ENCODE data around the gene HSPA12A. TPM values are rescaled to one million over a fixed set of nuclear protein-coding genes. Genes with fewer than 3 reads are reported as not detected.

Gene HSPA12A
- total and polyA plus RNA-seq, 9 of the 15 experiments (the other 6 are each of a cell fraction or from before 2014, with no cell fraction given) = 0.01 to 0.18 (median 0.04) TPM; not detected in 4

DNA sequence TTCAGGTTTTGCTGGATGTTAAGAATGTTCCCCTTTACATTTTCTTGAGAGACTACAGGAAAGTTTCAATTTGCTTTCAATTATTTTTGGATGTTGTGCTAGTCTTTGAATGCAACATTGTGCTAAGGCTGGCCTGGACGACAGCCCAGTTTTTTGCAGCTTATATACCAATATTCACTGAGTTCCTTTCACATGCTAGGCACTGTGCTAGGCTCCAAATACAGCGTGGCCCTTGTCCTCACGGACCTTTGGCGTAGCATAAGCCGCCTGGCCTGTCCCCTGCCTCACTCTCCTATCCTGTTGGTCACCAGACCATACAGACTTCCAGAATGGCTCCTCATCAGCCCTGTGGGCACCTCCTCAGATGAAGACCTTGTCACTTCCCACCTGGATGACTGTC, 19.5 kb upstream of the HSPA12A start:
- Histone ChIP-seq H3K27ac (ENCODE audit: extremely low read depth, low read depth, low read length) (no peak overlapping the region), H3K79me2 (ENCODE audit: control insufficient read depth, insufficient read depth, low read length) (no peaks in the 10 kb centered on the region), H2AFZ (ENCODE audit: low read depth, low read length) (no peak overlapping the region), H3K9ac (ENCODE audit: insufficient read depth in 1 of 2, low read depth in 2 of 2, low read length in 2 of 2) (no peak overlapping the region), H3K4me2 (ENCODE audit: insufficient read depth, low read length) (no peak overlapping the region), H3K9me1 (ENCODE audit: control insufficient read depth, insufficient read depth, low read length) (no peaks in the 10 kb centered on the region), H3K27me3 (ENCODE audit: control insufficient read depth in 2 of 2, insufficient read depth in 2 of 2, low read length in 2 of 2) (peaks cover 0 to 4% of the 10 kb centered on the region in 2 experiments; a peak in 1 of 5 replicates), H3K4me3 (no peak overlapping the region), H3K36me3 (ENCODE audit: control insufficient read depth, insufficient read depth, low read length) (no peaks in the 10 kb centered on the region), H3K4me1 (replicated peaks in 1 of 2; ENCODE audit: control insufficient read depth in 2 of 2, insufficient read depth in 2 of 2, low read length in 2 of 2) (no peaks in the 10 kb centered on the region), H3K9me3 (replicated peaks; ENCODE audit: control insufficient read depth, insufficient read depth, low read depth, low read length) (no peaks in the 10 kb centered on the region), H4K20me1 (replicated peaks; ENCODE audit: control insufficient read depth, insufficient read depth, low read length) (no peaks in the 10 kb centered on the region)
- ChIA-PET CTCF (ENCODE audit: low intra/inter-chr PET ratio) (no interaction called here), POLR2A (no interaction called here)
- no TSS peak for BruUV-seq (replicated peaks)
- no peak for TF ChIP-seq POLR2B (IDR thresholded peaks at IDR 0.05; ENCODE audit: low read depth, partially characterized antibody)
- no peak for TF ChIP-seq ZNF518B (CRISPR knock-in tag; IDR thresholded peaks at IDR 0.05)
- no peak for TF ChIP-seq ZZZ3 (IDR thresholded peaks at IDR 0.05)
- TF ChIP-seq RBM14 (IDR thresholded peaks at IDR 0.05; ENCODE audit: borderline replicate concordance, insufficient read depth, low read depth, low read length) = no peak
- no peak for TF ChIP-seq DIDO1 (tag; IDR thresholded peaks at IDR 0.05; ENCODE audit: low read depth)
- no peak for TF ChIP-seq TEAD1 (CRISPR knock-in tag; IDR thresholded peaks at IDR 0.05)
- TF ChIP-seq, protein P1, sequence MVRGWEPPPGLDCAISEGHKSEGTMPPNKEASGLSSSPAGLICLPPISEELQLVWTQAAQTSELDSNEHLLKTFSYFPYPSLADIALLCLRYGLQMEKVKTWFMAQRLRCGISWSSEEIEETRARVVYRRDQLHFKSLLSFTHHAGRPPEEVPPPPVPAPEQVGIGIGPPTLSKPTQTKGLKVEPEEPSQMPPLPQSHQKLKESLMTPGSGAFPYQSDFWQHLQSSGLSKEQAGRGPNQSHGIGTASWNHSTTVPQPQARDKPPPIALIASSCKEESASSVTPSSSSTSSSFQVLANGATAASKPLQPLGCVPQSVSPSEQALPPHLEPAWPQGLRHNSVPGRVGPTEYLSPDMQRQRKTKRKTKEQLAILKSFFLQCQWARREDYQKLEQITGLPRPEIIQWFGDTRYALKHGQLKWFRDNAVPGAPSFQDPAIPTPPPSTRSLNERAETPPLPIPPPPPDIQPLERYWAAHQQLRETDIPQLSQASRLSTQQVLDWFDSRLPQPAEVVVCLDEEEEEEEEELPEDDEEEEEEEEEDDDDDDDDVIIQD (CRISPR knock-in tag; IDR thresholded peaks at IDR 0.05) = no peak
- ATAC-seq (no peak), DNase-seq (ENCODE audit: extremely low read depth in 1 of 4, low spot score in 3 of 4) (no peak), FAIRE-seq (no peak)
- in situ Hi-C loops (cut with MboI) = no loop called here
- 2% methylated on average over 5 of the region's 5 CpGs for WGBS (ENCODE audit: insufficient coverage, low coverage, missing lambda C conversion rate)
- intact Hi-C loops (cut with micrococcal nuclease) = no loop called here

All from K562 (cell line).